Measurements from ENCODE around the gene HIVEP3.

Gene HIVEP3

DNA sequence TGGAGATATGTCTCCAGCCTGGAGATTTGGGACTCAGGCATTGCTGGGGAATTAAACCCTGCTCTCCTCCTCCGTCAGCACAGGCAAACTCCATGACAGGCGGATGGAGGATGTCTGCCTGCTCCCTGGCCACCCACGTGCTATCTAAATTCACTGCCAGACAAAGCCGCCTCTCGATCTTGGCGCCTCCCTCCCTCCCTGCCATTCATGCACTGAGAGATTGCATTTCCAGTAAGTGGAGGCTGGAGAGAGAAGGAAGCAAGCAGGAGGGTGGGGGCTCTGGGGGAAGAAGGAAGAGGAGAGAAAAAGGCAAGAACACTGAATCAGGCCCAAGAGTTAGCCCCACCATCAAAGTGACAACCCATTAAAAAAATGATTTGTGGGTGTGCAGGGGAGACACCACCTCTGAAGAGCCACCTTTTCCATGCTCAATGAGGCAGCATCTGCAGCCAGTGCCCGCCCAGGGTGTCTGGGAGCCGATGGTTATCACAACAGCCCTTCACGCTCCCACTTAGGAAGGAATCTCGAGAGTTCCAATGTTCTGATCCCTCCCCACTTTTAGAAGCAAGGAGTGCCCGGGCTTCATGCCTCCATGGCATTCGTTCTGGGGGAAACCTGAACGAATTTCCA is 183.0 kb downstream of the HIVEP3 start:
- no peak for DNase-seq (ENCODE audit: extremely low read depth in 1 of 2, low read depth in 1 of 2)

DNA sequence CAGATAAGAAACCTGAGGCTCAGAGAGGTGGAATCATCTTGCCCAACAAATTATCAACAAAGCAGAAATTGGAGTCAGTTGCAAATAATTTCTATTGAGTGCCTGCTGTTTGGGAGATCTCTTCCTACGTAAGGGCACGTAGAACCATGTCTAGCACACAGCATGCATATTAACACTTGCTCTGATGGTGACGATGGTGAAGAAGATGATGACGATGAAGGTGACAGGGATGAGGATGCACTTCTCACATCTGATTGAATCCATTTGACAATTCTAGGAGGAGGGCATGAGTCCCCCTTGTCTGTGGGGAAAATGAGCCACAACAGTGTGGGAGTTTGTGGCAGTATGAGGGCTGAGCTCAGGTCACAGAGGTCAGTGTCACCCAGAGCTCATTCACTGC is 183.6 kb downstream of the HIVEP3 start:
- DNase-seq (ENCODE audit: extremely low read depth in 1 of 2, low read depth in 1 of 2): no peak

DNA sequence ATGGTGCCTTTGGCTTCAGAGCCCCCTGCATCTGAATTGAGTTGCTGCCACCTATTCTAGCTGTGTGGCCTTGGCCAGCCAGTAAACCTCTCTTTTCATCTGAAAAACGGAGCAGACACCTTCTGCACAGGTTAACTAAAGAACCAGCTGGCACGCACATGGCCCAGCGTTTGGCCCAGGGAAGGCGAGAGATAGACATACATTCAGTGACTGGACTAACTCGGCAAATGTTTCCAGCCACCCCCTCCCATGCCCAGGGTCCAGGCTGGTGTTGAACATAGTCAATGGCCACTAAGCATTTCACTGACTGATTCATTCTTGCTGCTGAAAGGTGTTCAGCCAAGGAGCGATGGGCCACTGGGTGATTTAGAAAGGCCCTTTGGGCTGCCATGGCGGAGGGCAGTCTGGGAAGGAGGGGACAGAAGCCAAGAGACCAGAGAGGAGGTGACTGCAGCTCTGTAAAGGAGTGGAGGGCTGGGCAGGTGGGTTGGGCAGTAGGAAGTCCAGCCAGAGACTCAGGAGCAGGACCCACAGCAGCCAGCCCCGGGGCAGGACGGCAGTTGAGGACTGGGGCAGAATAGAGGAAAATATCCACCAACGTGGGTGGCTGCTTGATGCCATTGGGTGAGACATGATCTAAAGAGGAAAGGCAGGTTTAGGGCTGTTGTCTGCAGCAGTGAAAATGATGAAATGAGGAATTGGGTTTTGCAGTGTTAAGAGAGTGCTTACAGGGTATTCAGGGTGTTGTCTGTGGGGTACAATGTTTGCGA is 184.3 kb downstream of the HIVEP3 start:
- DNase-seq (ENCODE audit: extremely low read depth in 1 of 2, low read depth in 1 of 2): no peak

DNA sequence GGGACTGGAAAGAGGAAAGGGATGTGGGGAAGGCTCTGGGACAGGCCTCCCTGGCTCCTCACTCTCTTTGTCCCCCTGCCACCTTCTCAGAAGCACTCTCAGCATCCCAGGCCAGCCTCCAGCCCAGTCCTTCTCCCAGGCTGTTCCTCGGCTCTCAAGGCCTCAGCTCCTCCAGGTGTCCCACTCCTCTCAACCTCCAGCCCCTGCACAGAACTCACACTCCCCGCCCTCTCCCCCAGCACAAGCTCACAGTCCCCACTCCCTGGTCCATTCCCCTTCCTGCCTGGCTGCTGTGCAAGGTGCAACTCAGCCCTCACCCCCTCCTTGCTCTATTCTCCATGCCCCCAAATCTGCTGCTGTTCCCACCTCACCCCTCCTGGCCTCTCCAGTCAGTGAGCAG is 185.0 kb downstream of the HIVEP3 start:
- DNase-seq (ENCODE audit: extremely low read depth in 1 of 2, low read depth in 1 of 2): no peak

DNA sequence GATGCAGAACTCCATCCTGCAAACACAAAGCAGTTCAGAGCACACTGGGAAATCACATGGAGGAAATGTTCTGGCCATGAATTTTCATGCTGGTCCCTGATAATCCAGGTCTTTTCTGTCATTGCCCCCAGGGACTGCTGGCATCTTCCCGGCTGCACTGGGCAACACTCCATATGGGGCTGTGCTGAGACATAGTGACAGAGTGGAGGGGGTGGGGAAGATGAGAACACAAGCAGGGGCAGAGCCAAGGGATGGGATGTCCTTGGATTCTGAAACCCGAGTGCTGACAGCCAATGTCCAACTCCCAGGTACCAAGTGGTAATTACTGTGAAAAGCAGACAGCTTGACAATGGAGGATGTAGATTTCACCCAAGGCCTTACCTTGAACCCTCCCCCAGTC is 185.7 kb downstream of the HIVEP3 start:
- DNase-seq (ENCODE audit: extremely low read depth in 1 of 2, low read depth in 1 of 2): no peak

DNA sequence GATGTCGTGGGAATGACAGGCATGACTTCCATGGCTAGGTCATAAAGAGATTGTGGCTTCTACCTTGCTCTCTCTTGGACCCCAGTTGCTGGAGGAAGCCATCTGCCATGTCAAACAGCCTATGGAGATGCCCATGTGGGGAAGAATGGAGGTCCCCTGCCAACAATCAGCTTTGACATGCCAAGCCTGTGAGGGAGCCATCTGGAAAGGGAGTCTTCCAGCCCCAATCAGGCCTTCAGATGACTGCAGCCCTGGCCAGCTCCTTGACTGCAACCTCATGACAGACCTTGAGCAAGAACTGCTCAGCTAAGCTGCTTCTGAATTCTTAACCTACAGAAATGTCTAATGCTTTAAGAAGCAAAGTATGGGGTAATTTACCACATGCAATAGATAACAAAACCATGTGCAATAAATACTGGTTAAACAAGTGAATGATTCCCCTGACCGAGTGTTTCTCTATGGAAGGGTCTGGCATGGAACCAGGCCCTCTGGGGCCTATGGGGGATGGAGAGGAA is 187.1 kb downstream of the HIVEP3 start:
- no peak for DNase-seq (ENCODE audit: extremely low read depth in 1 of 2, low read depth in 1 of 2)

DNA sequence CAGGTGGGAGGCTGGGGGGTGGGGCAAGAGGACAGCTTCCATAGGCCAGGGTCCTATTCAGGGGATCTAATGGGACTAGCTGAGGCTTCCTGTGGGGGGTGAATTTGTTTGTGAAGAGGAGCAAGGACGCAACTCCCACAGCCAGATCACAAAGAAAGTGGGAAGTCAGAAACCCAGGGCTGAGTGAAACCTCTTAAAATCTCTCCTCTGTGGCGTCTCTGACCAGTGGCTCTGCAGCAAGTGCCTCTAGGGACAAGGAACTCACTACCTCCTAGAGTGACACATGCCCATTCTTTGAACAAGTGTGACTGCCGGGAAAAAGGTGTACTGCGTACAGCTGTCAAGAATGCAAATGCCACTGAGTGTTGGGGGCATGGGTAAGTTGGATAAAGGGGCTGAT is 187.9 kb downstream of the HIVEP3 start:
- DNase-seq (ENCODE audit: extremely low read depth in 1 of 2, low read depth in 1 of 2): no peak

DNA sequence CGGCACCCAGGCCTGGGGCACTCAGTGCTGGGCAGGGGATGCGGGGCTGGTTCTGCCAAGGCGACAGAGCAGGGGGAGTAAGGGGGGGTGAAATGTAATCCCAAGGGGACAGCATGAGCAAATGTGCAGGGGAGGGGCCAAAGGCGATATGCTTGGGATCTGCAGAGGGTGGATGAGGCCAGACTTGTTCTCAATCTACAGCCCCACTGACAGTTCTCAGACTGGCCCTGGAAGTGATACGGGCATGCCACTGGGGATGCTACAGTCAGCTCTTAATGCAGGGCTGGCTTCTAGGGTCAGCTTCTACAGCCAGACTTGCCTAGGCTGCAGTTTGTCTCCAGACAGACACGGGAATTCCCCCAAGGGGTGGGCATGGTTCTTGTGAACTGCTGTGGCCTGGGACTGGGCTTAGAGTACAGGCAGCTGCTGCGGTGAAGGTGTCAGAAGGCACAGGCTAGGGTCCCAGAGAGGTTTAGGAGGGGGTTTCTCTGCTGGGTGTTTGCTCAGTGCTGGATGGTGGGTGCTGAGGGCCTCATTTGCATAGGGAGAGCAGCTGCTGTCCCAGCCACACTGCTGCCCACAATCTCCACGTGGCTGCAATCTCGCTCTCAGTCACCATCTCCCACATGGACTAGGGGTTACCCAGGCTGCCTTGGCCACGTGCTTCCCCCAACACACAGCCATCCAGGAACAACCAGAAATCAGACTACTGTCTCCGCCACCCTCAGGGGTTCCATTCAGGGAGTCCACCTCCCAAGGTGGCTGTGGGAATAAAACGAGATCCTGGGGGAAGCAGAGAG is 190.1 kb downstream of the HIVEP3 start:
- DNase-seq (ENCODE audit: extremely low read depth in 1 of 2, low read depth in 1 of 2): no peak

- DNase-seq (ENCODE audit: extremely low read depth in 1 of 2, low read depth in 1 of 2): no peak
Measured at GRCh38 chr1:41727749-41728115, 191.0 kb downstream of the HIVEP3 start.

DNA sequence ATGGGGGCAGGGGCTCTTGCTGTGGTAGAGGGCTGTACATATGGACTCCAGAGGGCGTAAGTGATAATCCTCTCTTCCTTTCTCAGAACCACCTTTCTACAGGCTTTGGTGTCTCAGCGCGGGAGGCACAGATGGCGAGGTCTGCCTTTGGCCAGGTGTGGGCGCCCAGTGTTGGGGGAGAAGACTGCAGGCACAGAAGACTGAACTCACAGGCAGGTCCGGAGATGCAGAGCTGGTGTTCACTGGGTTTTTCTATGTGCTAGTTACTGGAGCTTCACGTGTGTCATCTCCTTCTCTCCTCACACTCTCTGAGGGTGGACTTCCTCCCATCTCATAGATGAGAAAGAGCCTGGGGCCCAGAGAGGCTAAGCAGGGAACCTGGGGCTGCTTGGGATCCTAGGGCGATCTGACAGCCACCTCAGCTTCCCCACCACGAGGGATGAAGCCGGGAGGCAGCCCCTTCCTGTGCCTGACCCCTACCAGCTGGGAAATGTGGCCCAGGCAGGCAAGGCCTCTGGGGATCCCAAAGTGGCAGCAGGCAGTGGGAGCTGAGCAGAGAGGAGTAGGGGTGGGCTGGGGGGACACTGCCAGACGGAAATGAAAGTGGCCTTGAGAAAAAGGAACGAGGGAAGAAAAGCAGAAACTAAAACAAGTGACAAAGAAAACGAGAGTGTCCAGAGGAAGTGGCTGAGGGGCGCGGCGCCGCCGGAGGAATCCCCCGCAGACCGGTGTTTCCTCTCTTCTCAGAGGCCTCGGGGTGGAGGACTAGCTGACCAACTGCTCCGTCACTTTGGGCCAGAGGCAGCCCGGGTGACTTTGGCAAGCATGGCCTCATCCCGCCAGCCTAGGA is 191.6 kb downstream of the HIVEP3 start:
- no peak for DNase-seq (ENCODE audit: extremely low read depth in 1 of 2, low read depth in 1 of 2)

DNA sequence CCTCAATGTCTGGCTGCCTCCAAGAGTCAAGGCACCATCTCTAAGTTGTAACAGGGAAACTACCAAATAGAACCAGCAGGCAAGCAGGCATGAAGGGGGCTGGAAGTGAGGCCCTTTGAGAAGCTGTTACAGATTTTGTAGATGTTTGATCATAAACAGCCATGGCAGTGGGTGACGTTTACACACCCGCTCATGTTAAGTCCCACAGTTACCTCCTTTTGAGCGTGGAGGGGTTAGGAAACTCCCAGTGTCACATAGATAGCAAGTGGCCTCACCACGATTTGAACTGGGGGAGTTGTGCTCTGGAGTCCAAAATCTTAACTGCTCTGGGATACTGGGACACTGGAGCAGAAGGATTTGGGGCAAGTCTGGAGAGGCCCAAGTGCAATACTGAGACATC is 192.4 kb downstream of the HIVEP3 start:
- no peak for DNase-seq (ENCODE audit: extremely low read depth in 1 of 2, low read depth in 1 of 2)

DNA sequence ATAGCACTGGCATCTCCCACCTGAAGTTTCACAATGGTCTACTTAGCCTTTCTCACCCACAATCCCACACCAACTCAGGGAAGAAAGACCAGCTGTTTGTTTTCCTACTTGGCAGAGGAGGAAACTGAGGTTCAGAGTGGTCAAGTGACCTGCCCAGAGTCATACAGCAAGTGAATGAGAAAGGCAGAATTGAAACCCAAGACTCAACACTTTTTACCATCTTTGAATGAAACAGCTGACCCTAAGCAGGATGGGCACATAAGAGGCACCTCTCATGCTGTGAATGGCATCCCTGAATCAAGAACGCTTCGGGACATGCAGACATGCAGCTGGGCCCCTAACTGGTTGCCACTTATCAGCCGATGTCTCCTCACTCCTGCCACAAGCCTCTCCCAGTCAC is 193.8 kb downstream of the HIVEP3 start:
- no peak for DNase-seq (ENCODE audit: extremely low read depth in 1 of 2, low read depth in 1 of 2)

DNA sequence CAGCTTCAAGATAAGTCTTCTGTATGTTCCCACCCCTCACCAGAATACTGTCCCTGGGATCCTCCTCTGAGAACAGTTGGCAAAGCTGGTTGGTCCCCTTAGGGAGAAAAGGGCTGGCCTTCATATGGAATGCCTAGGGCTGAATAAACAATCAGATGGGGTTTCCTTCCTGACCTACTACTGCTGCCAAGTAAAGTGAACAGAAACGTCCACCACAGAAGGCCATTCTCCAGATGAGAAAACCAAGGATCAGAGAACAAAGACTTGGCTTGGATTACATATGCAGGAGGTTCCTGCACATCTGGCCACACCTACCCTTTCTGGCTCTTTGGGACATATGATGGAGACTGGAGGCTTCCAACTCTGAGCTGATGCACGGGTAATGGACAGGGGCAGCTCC is 194.5 kb downstream of the HIVEP3 start:
- DNase-seq (ENCODE audit: extremely low read depth in 1 of 2, low read depth in 1 of 2): no peak

DNA sequence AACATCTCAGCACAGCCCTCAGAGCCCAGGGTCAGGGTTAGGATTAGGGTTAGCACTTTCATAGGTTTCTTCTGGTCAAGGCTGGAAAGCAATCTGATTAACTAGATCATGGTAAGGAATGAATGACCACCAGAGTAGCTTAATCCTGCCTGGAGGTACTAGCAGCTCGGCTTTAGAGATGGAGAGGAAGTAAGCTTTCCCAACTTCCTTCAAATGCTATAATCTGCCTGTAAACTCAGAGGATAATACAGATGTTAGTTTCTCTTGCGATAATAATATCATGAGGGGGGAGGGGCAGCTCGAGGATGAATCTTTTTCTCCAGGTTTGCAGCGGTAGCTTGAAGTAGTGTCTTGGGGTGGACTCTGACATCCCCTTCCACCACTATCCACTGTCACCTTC is 194.9 kb downstream of the HIVEP3 start:
- DNase-seq (ENCODE audit: extremely low read depth in 1 of 2, low read depth in 1 of 2): no peak

DNA sequence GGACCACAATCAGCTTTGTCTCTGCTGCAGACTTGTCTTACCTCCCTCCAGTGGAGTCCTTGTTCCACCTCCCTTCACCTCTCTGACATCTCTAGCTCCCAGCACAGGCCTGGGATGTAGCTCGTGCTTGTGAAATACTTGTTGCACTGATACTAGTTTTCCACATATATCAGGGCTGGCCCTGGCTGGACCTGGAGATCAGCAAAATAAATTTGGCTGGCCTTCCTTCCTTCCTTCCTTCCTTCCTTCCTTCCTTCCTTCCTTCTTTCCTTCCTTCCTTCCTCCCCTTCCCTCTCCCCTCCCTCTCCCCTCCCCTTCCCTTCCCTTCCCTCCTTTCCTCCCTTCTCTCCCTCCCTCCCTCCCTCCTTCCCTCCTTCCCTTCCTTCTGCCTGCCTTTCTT is 196.5 kb downstream of the HIVEP3 start:
- no peak for DNase-seq (ENCODE audit: extremely low read depth in 1 of 2, low read depth in 1 of 2)

GRCh38 chr1:41720861-41721410 is 197.8 kb downstream of the HIVEP3 start:
- no peak for DNase-seq (ENCODE audit: extremely low read depth in 1 of 2, low read depth in 1 of 2)

GRCh38 chr1:41719590-41719989 is 199.1 kb downstream of the HIVEP3 start:
- no peak for DNase-seq (ENCODE audit: extremely low read depth in 1 of 2, low read depth in 1 of 2)

GRCh38 chr1:41719128-41719527 is 199.6 kb downstream of the HIVEP3 start:
- no peak for DNase-seq (ENCODE audit: extremely low read depth in 1 of 2, low read depth in 1 of 2)

DNA sequence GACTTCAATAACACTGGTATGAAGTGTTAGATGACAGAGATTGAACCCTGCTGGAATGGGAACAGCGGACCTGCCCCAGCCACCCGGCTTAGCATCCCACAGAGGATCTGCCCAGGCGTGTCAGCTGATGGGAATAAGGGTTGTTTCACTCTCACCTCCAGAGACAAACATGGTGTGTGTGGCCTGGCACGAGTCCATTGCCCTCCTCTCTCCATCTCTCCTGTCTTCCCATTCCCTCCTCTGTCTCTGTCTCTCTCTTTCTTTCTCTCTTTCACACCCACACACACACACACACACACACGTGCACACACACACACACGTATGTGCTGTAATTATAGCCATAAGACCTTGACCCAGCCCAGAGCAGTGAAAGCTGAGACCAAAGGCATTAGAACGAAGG is 200.2 kb downstream of the HIVEP3 start:
- DNase-seq (ENCODE audit: extremely low read depth in 1 of 2, low read depth in 1 of 2): no peak
